Measurements from ENCODE around the gene PLA2G3. TPM values are rescaled to one million over a fixed set of nuclear protein-coding genes. Genes with fewer than 3 reads are reported as not detected.

PLA2G3 gene
- total RNA-seq, 1 donor from 2014 or later = not detected

DNA sequence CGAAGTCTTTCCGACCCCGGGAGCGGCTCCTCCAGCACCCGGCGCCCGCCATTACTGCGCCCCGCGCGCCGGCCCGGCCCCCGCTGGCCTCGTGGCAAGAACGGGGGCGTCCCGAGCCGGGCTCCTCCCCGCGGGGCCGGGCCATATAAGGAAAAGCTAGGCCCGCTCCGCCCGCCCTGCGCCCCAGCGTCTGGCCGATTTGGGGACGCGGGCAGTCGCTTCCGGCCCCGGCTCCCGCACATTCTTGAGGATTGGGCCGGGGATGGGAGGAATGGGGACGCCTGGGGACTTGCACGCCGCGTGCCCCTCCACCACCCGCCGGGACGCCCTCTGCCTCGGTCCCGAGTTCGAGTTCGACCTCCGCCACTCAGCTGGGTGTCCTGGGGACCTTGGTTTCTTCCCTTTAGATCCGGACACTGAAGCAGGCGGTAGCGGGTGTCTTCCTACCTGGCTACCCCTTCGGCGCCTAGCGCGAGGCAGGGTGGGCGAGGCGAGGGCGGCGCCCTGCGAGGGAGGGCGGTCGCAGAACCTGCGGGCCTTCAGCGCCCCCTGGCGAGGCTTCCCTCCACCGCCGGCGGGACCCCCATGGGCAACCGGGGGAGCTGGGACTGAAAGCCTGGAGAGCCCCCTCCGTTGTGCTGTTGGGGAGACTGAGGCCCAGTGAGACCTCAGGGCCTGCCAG is 55.4 kb downstream of the PLA2G3 start:
- Histone ChIP-seq H3K36me3 (ENCODE audit: control insufficient read depth in 3 of 3, insufficient read depth in 3 of 3, low read length in 3 of 3) (peaks cover 14 to 25% (median 20%) of the 10 kb centered on the region in 3 donors), H3K27ac (ENCODE audit: low read depth, low read length) (peak overlapping the region; percentile 84), H3K9me3 (ENCODE audit: control insufficient read depth in 3 of 3, low read length in 3 of 3) (no peaks in the 10 kb centered on the region), H3K9ac (ENCODE audit: low read depth in 1 of 3, low read length in 3 of 3) (peak overlapping the region; percentile 74 to 88 (median 83)), H3K4me1 (ENCODE audit: control insufficient read depth in 3 of 3, insufficient read depth in 3 of 3, low read length in 3 of 3) (peaks cover 42 to 83% (median 70%) of the 10 kb centered on the region in 3 donors), H3K4me3 (ENCODE audit: low read length in 3 of 3) (peak overlapping the region; percentile 71 to 91 (median 83)), H3K27me3 (ENCODE audit: control insufficient read depth in 3 of 3, insufficient read depth in 3 of 3, low read length in 3 of 3) (no peaks in the 10 kb centered on the region)

Small RNA genes within 50 kb of the gene (small RNA-seq; reads per million reads assigned to genes)
- 0.88 reads per million, percentile 76 among the genes with 10 or more reads in this experiment for gene MIR3928

Other genes starting within 250 kb of the PLA2G3 start
- 15.7 TPM for gene MORC2, start 171.7 kb downstream of the PLA2G3 start, total RNA-seq
- 39.1 TPM for gene TUG1, start 171.2 kb downstream of the PLA2G3 start, total RNA-seq
- 57.9 TPM for gene SMTN, start 59.2 kb downstream of the PLA2G3 start, total RNA-seq
- 16.2 TPM for gene SELENOM, start 32.9 kb downstream of the PLA2G3 start, total RNA-seq
- not detected for gene INPP5J, start 17.5 kb downstream of the PLA2G3 start, total RNA-seq
- 17.2 TPM for gene RNF185, start 19.7 kb upstream of the PLA2G3 start, total RNA-seq
- gene LIMK2, start 71.8 kb upstream of the PLA2G3 start, total RNA-seq = 15.7 TPM
- gene PIK3IP1, start 152.0 kb upstream of the PLA2G3 start, total RNA-seq = 6.3 TPM
- gene PATZ1, start 205.8 kb upstream of the PLA2G3 start, total RNA-seq = 19.8 TPM